Right forelimb (tissue), 1 donor: ENCODE data around the gene SMAD4.

Source experiments
- DNase-seq: peaks from one replicate; pipeline ENCODE4 v3.0.0-alpha.2; 2018

SMAD4 gene

GRCh38 chr18:51025512-51025911 is 4.5 kb upstream of the SMAD4 start:
- no peak for DNase-seq

GRCh38 chr18:51028201-51028805 is 1.7 kb upstream of the SMAD4 start:
- DNase-seq, result no peak

- no peak for DNase-seq
Observed at GRCh38 chr18:51029378-51029693, 677 bp upstream of the SMAD4 start.

GRCh38 chr18:51030537-51031258 is 685 bp downstream of the SMAD4 start:
- peak; percentile 86 for DNase-seq

GRCh38 chr18:51032193-51032592 is 2.2 kb downstream of the SMAD4 start:
- DNase-seq, result no peak

- no peak for DNase-seq
Observed at GRCh38 chr18:51037230-51037629, 7.2 kb downstream of the SMAD4 start.

GRCh38 chr18:51038110-51038509 is 8.1 kb downstream of the SMAD4 start:
- DNase-seq, result no peak

GRCh38 chr18:51039138-51040112 is 9.4 kb downstream of the SMAD4 start:
- DNase-seq, result no peak

GRCh38 chr18:51041677-51042352 is 11.8 kb downstream of the SMAD4 start:
- DNase-seq, result no peak

GRCh38 chr18:51044928-51045585 is 15.0 kb downstream of the SMAD4 start:
- no peak for DNase-seq

GRCh38 chr18:51048190-51048589 is 18.2 kb downstream of the SMAD4 start:
- no peak for DNase-seq

- no peak for DNase-seq
Observed at GRCh38 chr18:51049137-51049536, 19.1 kb downstream of the SMAD4 start.

- DNase-seq, result no peak
Observed at GRCh38 chr18:51051105-51051712, 21.2 kb downstream of the SMAD4 start.

GRCh38 chr18:51053814-51054213 is 23.8 kb downstream of the SMAD4 start:
- DNase-seq, result no peak

GRCh38 chr18:51054764-51055163 is 24.8 kb downstream of the SMAD4 start:
- no peak for DNase-seq

GRCh38 chr18:51059969-51060368 is 30.0 kb downstream of the SMAD4 start:
- DNase-seq, result no peak

GRCh38 chr18:51064256-51064655 is 34.2 kb downstream of the SMAD4 start:
- no peak for DNase-seq

GRCh38 chr18:51066273-51066672 is 36.3 kb downstream of the SMAD4 start:
- no peak for DNase-seq

- no peak for DNase-seq
Observed at GRCh38 chr18:51068105-51068504, 38.1 kb downstream of the SMAD4 start.

GRCh38 chr18:51069885-51070284 is 39.9 kb downstream of the SMAD4 start:
- no peak for DNase-seq

GRCh38 chr18:51070545-51070944 is 40.5 kb downstream of the SMAD4 start:
- DNase-seq, result no peak
